ENCODE results near the gene BRD1.
"Not testable (repeated sequence)": the region's sequence is repeated elsewhere in the genome, so short reads cannot be mapped to it uniquely, and the experiment has no call there.

Gene BRD1

GRCh38 chr22:49781886-49782285, 45.8 kb downstream of the BRD1 start:
- DNase-seq, result not testable (repeated sequence)

- DNase-seq, result no peak
Observed at GRCh38 chr22:49781289-49781782, 46.3 kb downstream of the BRD1 start.

- DNase-seq, result no peak
Observed at GRCh38 chr22:49780698-49781288, 46.9 kb downstream of the BRD1 start.

GRCh38 chr22:49779853-49780697, 47.6 kb downstream of the BRD1 start:
- DNase-seq, result no peak

GRCh38 chr22:49779211-49779610, 48.5 kb downstream of the BRD1 start:
- DNase-seq, result no peak

GRCh38 chr22:49777569-49778249, 50.0 kb downstream of the BRD1 start:
- DNase-seq, result no peak

GRCh38 chr22:49776891-49777290, 50.8 kb downstream of the BRD1 start:
- no peak for DNase-seq

- DNase-seq, result no peak
Observed at GRCh38 chr22:49775867-49776511, 51.7 kb downstream of the BRD1 start.

GRCh38 chr22:49775191-49775866, 52.3 kb downstream of the BRD1 start:
- DNase-seq, result no peak

GRCh38 chr22:49774499-49775151, 53.0 kb downstream of the BRD1 start:
- no peak for DNase-seq

- DNase-seq, result no peak
Observed at GRCh38 chr22:49774046-49774445, 53.6 kb downstream of the BRD1 start.

- no peak for DNase-seq
Observed at GRCh38 chr22:49773531-49773930, 54.1 kb downstream of the BRD1 start.

- no peak for DNase-seq
Observed at GRCh38 chr22:49772692-49773091, 55.0 kb downstream of the BRD1 start.

GRCh38 chr22:49771266-49772065, 56.2 kb downstream of the BRD1 start:
- no peak for DNase-seq

- no peak for DNase-seq
Observed at GRCh38 chr22:49770547-49771265, 57.0 kb downstream of the BRD1 start.

- no peak for DNase-seq
Observed at GRCh38 chr22:49769691-49770546, 57.8 kb downstream of the BRD1 start.

GRCh38 chr22:49768951-49769690, 58.6 kb downstream of the BRD1 start:
- no peak for DNase-seq

GRCh38 chr22:49768077-49768910, 59.4 kb downstream of the BRD1 start:
- DNase-seq, result no peak

All from effector CD8-positive, alpha-beta T cell (primary cell).